ENCODE measurements around the gene ZFYVE27.

ZFYVE27 gene

DNA sequence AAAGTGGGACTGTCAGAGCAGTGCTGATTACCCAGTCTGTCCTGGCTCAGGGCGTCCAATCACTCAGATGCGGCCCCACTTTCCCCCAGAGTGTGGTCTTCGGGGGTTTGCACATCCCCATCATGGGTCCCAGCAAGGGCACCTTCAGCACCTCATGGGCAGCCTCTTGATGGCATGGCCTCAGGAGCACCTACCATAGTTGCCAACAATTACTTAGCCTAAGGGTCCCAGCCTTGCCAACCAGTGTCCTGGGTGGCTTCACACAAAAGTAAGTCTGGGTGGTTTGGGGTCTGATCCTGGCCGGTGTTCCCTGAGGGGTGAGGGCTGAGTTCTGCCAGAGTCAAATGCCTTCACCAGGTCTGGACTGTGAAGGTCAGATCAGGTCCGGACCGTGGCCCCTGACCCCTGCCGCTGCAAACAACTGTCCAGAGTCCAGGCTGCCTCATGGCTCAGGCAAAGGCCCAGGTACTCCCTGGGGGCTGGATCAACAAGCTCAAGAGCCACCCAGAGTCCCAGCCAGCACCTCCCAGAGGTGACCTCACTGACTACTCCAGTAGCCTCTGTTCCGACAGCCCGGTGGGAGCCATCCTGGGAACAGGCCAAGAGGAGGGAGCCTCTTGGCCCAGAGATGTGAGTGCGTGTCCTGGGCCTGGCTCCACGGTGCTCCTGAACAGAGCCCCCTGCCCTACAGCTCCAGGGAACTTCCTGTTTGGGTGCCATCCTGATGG lies 29.6 kb upstream of the ZFYVE27 start:
- peak overlapping the region; percentile 21 for H3K9ac ChIP-seq (ENCODE audit: low read length)
- peaks cover 25% of the 10 kb centered on the region for H3K4me1 ChIP-seq (ENCODE audit: insufficient read depth, low read length)
- H3K27ac ChIP-seq (ENCODE audit: low read depth, low read length) = no peak overlapping the region
- H3K27me3 ChIP-seq (ENCODE audit: control insufficient read depth in 1 of 2, insufficient read depth in 2 of 2, low read length in 2 of 2) = no peaks in the 10 kb centered on the region
- no peaks in the 10 kb centered on the region for H3K36me3 ChIP-seq (ENCODE audit: insufficient read depth, low read length)
- H3K4me3 ChIP-seq (ENCODE audit: low read depth in 1 of 2, low read length in 2 of 2) = no peak overlapping the region
- H3K9me3 ChIP-seq (ENCODE audit: low read length) = no peaks in the 10 kb centered on the region

DNA sequence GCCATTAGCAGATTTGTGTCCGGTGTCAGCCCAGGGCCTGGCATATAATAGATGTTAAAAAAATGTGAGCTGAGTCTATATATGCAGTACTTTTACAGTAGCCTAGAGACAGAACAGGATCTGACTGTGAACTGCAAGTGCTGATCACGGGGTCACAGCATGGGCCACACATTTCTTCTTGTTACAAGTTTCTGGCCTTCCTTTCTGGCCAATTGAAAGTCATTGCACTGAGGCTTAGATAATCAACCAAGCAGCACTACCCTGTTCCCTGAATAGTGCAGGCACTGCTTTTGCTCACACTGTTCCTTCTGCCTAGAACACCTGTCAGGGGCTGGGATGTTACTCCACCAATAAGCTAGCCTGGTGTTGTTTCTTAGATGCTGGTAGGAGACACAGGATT lies 28.8 kb upstream of the ZFYVE27 start:
- peak overlapping the region; percentile 21 for H3K9ac ChIP-seq (ENCODE audit: low read length)
- H3K27me3 ChIP-seq (ENCODE audit: control insufficient read depth in 1 of 2, insufficient read depth in 2 of 2, low read length in 2 of 2) = no peaks in the 10 kb centered on the region
- no peaks in the 10 kb centered on the region for H3K36me3 ChIP-seq (ENCODE audit: insufficient read depth, low read length)
- H3K9me3 ChIP-seq (ENCODE audit: low read length) = no peaks in the 10 kb centered on the region
- H3K4me3 ChIP-seq (ENCODE audit: low read depth in 1 of 2, low read length in 2 of 2) = no peak overlapping the region
- H3K4me1 ChIP-seq (ENCODE audit: insufficient read depth, low read length) = peaks cover 31% of the 10 kb centered on the region
- H3K27ac ChIP-seq (ENCODE audit: low read depth, low read length) = peak overlapping the region; percentile 40

DNA sequence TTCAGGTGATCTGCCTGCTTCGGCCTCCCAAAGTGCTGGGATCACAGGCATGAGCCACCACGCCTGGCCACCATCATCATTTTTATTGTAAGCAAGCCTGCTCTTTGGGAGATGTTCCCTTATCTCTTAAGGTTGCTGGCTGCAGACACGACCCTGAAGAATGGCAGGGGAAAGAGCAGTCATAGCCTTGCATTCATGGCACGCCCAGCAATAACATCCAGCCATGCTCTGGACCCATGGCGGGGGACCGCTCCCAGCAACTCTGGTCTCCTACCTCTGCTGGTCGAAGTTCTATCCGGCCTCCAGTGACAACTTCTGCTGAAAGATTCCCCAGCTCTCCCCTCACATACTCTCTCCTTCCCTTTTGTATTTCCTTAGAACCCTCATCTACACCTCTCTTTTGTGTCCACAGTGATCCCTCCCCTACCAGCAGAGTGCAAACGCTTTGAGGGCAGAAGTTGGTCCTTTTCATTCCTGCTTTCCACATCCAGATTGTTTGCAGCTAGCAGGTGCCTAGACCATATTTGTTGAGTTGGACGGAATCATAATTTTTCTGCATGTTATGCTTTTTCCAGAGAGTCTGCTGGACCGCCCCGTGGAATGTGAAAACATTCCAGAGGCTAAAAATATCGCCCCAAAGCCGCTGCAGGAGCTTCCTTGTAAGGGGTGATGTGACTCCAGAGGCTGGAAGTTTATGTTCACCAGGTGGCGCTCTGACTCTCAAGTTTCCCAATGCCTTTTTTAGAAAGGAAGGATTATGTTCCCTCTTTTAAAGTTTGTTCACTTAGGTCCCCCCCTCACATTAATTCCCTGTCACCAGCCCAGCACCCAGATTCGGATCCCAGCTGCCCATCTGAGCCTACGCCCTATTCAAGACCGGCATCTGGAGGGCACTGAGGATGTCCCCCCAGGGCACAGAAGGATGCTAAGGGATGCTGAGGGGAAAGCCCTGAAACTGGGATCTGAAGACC lies 27.7 kb upstream of the ZFYVE27 start:
- Histone ChIP-seq H3K4me1 (ENCODE audit: insufficient read depth, low read length) (peaks cover 32% of the 10 kb centered on the region), H3K9ac (ENCODE audit: low read length) (no peak overlapping the region), H3K27ac (ENCODE audit: low read depth, low read length) (peak overlapping the region; percentile 66)

DNA sequence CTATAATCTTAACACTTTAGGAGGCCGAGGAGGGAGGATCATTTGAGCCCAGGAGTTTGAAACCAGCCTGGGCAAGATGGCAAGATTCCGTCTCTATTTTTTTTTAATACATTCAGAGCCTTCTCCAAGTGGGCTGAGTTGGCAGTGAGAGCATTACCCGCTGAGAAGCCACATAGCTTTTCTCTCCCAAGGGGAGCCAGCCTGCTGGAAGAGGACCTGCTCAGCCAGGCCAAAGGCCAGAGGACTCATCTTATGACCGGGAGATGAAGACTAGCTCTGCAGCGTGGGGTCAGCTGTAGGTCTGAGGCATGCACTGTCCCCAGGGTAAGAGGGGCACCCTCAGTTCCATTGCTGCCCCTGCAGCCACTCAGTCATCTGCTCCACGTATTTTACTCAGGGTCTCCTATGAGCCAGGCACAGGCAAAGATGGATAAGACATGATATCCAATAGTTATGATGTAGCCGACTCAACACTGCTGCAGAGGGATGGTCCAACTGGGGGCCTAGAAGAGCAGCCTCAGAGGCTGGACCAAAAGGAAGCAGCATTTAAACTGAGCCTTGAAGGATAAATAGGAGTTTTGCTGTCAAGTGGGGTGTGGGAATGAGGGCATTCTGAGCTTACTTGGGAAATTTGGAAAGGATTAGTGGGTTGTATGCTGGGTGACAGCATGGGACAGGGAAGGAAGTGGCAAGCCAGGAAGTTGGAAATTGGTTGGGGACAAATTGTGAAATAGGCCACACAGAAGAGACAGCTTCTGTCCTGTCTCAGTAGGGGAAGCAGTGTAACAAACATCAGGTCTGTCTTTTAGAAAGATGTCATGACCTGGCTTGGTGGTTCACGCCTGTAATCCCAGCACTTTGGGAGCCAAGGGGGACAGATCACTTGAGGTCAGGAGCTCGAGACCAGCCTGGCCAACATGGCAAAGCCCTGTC lies 25.0 kb upstream of the ZFYVE27 start:
- Histone ChIP-seq H3K9me3 (ENCODE audit: low read length) (no peaks in the 10 kb centered on the region), H3K27ac (ENCODE audit: low read depth, low read length) (peak overlapping the region; percentile 32), H3K36me3 (ENCODE audit: insufficient read depth, low read length) (peaks cover 13% of the 10 kb centered on the region), H3K4me3 (ENCODE audit: low read depth in 1 of 2, low read length in 2 of 2) (no peak overlapping the region), H3K9ac (ENCODE audit: low read length) (no peak overlapping the region), H3K27me3 (ENCODE audit: control insufficient read depth in 1 of 2, insufficient read depth in 2 of 2, low read length in 2 of 2) (no peaks in the 10 kb centered on the region), H3K4me1 (ENCODE audit: insufficient read depth, low read length) (peaks cover 54% of the 10 kb centered on the region)

More for the DNA sequence above, 27.7 kb upstream of the ZFYVE27 start:
- Histone ChIP-seq H3K27me3 (ENCODE audit: control insufficient read depth in 1 of 2, insufficient read depth in 2 of 2, low read length in 2 of 2) (no peaks in the 10 kb centered on the region), H3K36me3 (ENCODE audit: insufficient read depth, low read length) (no peaks in the 10 kb centered on the region), H3K4me3 (ENCODE audit: low read depth in 1 of 2, low read length in 2 of 2) (no peak overlapping the region), H3K9me3 (ENCODE audit: low read length) (no peaks in the 10 kb centered on the region)

DNA sequence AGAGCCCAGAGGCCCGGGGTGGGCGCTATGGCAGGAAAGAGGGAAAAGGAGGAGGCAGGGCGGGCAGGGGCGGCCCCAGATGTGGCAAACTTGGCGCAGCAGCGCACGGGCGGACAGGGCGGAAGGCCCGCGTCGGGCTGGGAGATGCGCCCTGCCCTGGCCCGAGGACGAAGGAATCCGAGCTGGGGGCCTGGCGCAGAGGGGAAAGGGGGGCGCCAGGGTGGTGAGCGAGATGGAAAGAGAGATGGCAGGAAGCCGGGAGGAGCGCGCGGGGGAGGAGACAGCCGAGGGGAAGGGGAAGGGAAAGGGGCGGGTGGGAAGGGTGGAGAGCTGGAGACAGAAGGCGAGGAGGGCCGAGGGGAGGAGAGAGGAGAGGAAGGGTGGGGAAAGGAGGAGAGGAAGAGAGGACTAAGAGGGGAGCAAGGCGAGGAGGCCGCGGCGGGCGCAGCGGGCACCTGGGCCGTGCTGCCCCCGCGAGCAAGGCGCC lies 23.5 kb upstream of the ZFYVE27 start, which contains the start of gene MARVELD1:
MARVELD1 (plus strand) TSS at position 392 of the 487 bp plus-strand sequence. CDS start 147 bp downstream, outside the sequence.
- Histone ChIP-seq H3K4me1 (ENCODE audit: insufficient read depth, low read length) (peaks cover 60% of the 10 kb centered on the region), H3K27ac (ENCODE audit: low read depth, low read length) (peak within 1 kb of the TSS; percentile 96), H3K9ac (ENCODE audit: low read length) (peak within 1 kb of the TSS; percentile 98), H3K36me3 (ENCODE audit: insufficient read depth, low read length) (peaks cover 28% of the 10 kb centered on the region), H3K27me3 (ENCODE audit: control insufficient read depth in 1 of 2, insufficient read depth in 2 of 2, low read length in 2 of 2) (no peaks in the 10 kb centered on the region), H3K9me3 (ENCODE audit: low read length) (no peaks in the 10 kb centered on the region), H3K4me3 (ENCODE audit: low read depth in 1 of 2, low read length in 2 of 2) (peak within 1 kb of the TSS; percentile 81 to 94)

DNA sequence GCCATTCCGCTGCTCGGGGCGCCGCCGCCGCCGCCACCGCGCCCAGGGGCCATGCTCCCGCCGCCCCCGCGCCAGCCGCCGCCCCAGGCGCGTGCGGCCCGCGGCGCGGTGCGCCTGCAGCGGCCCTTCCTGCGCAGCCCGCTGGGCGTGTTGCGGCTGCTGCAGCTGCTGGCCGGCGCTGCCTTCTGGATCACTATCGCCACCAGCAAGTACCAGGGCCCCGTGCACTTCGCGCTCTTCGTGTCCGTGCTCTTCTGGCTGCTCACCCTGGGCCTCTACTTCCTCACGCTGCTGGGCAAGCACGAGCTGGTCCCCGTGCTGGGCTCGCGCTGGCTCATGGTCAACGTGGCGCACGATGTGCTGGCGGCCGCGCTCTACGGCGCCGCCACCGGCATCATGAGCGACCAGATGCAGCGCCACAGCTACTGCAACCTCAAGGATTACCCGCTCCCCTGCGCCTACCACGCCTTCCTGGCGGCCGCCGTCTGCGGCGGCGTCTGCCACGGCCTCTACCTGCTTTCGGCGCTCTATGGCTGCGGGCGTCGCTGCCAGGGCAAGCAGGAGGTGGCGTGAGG lies 23.0 kb upstream of the ZFYVE27 start:
- Histone ChIP-seq H3K36me3 (ENCODE audit: insufficient read depth, low read length) (peaks cover 33% of the 10 kb centered on the region), H3K4me1 (ENCODE audit: insufficient read depth, low read length) (peaks cover 60% of the 10 kb centered on the region), H3K9ac (ENCODE audit: low read length) (peak overlapping the region; percentile 98), H3K4me3 (ENCODE audit: low read depth in 1 of 2, low read length in 2 of 2) (peak overlapping the region; percentile 81 to 94), H3K27me3 (ENCODE audit: control insufficient read depth in 1 of 2, insufficient read depth in 2 of 2, low read length in 2 of 2) (no peaks in the 10 kb centered on the region), H3K9me3 (ENCODE audit: low read length) (no peaks in the 10 kb centered on the region), H3K27ac (ENCODE audit: low read depth, low read length) (peak overlapping the region; percentile 96)

DNA sequence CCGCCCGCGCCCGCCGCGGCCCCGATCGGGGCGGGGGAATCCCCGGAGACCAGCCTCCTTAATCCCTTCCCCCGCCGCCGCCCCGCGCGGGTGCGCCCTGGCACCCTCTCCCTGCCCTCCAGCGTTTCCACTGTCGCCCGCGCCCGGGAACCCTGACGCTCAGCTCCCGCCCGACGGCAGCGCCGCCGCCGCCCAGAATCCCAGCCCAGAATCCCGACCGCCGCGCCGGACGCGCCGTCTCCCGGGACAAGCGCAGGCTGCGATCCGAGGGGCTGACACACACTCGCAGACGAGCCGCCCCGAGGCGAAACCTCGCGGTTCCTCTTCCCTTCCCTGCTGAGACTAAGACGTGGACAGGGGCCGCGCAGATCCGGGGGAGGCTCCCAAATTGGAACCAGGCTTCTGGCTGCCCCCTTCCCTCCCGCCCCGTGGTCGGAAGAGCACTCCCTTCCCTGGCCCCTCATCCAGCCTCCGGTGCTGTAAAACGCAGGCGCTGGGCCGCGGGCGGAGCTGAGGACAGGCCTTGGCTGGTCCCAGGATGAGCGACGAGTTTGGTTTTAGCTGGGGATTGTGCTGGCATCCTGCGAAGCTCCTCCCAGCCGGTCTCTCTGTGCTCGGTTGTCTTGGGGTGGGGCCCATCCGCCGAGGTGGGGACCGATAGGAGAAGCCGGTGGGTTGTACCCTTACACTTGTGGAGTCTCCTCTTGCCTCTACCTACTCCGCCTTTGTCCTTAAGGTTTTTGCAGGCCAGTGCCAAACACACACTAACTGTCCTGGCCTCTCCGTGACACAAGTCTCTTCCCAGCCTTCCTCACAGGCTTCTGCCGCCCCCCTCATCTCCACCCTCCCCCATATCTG lies 22.3 kb upstream of the ZFYVE27 start:
- Histone ChIP-seq H3K4me1 (ENCODE audit: insufficient read depth, low read length) (peaks cover 60% of the 10 kb centered on the region), H3K27me3 (ENCODE audit: control insufficient read depth in 1 of 2, insufficient read depth in 2 of 2, low read length in 2 of 2) (no peaks in the 10 kb centered on the region), H3K27ac (ENCODE audit: low read depth, low read length) (peak overlapping the region; percentile 96), H3K9me3 (ENCODE audit: low read length) (no peaks in the 10 kb centered on the region), H3K36me3 (ENCODE audit: insufficient read depth, low read length) (peaks cover 39% of the 10 kb centered on the region), H3K4me3 (ENCODE audit: low read depth in 1 of 2, low read length in 2 of 2) (peak overlapping the region; percentile 81 to 94), H3K9ac (ENCODE audit: low read length) (peak overlapping the region; percentile 98)

DNA sequence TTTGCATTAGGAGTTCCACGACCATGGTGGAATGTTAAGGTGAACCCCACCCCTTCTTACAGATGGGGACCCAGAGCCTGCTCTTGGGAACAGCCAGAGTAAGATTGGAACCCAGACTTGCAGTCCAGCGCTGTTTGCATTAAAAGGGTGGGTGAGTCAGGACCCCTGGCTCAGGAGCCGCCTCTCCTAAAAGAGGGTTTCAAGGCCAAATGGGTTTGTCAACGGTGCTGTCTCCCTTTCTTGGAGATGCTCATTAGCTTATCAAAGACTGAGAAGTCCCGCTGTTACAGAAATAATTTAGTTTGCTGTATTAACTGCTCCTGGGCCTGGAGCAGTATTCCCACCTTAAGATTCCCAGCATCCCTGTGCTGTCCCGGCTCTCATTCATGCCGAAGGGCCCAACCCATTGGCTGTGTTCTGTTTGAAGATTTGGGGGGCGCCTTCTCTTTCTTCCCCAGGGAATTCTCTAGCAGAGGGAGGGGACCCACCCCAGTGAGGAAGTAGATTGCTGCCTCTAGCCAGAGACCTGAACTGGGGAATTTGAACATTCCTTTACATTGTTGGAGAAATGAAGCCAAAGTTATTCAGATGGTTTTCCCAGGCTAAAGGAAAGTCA lies 21.6 kb upstream of the ZFYVE27 start:
- Histone ChIP-seq H3K9me3 (ENCODE audit: low read length) (no peaks in the 10 kb centered on the region), H3K4me1 (ENCODE audit: insufficient read depth, low read length) (peaks cover 58% of the 10 kb centered on the region), H3K36me3 (ENCODE audit: insufficient read depth, low read length) (peaks cover 39% of the 10 kb centered on the region), H3K9ac (ENCODE audit: low read length) (peak overlapping the region; percentile 98), H3K4me3 (ENCODE audit: low read depth in 1 of 2, low read length in 2 of 2) (peak overlapping the region; percentile 81 to 94), H3K27me3 (ENCODE audit: control insufficient read depth in 1 of 2, insufficient read depth in 2 of 2, low read length in 2 of 2) (no peaks in the 10 kb centered on the region), H3K27ac (ENCODE audit: low read depth, low read length) (peak overlapping the region; percentile 96)

DNA sequence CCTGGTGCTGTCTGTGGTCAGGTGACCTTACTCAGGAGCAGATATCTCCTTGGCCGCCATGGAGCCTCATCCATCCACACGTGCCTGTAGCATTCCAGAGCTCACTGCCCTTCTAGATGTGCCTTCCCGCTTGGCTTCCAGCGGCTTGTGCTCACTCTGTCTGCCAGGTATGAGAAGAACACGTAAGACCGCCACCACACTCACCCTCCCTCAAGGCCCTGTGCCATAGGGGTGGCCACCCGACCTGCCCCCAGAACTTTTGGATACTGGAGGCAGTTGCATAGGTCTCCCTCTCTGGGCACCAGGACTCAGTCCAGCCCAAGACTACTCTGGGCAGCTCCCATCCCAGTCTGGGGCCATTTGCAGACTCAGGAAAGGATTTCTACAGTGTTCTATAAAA lies 19.3 kb upstream of the ZFYVE27 start:
- Histone ChIP-seq H3K4me1 (ENCODE audit: insufficient read depth, low read length) (peaks cover 57% of the 10 kb centered on the region), H3K27ac (ENCODE audit: low read depth, low read length) (no peak overlapping the region), H3K9ac (ENCODE audit: low read length) (no peak overlapping the region), H3K4me3 (ENCODE audit: low read depth in 1 of 2, low read length in 2 of 2) (no peak overlapping the region), H3K9me3 (ENCODE audit: low read length) (no peaks in the 10 kb centered on the region), H3K27me3 (ENCODE audit: control insufficient read depth in 1 of 2, insufficient read depth in 2 of 2, low read length in 2 of 2) (no peaks in the 10 kb centered on the region), H3K36me3 (ENCODE audit: insufficient read depth, low read length) (peaks cover 48% of the 10 kb centered on the region)

Measured in muscle layer of colon (tissue), 2 donors.